Parathyroid adenoma (tissue), 2 donors: ENCODE results near the gene RBBP9.

ENCODE experiments used
- H2AFZ ChIP-seq: fragments of 300-600 bp; sonication (generic); one replicate; pipeline ENCODE4 v1.7.0; 2017; ENCODE audit warnings: antibody characterized with exemption, mild to moderate bottlenecking
- H3K27ac ChIP-seq: fragments of 300-600 bp; sonication (generic); one replicate; pipeline ENCODE4 v1.7.0; 2017
- H3K27me3 ChIP-seq: fragments of 300-600 bp; sonication (generic); one replicate; pipeline ENCODE4 v1.7.0; 2017; ENCODE audit warnings: low read length; ENCODE audit not compliant: control insufficient read depth, insufficient read depth
- H3K36me3 ChIP-seq: fragments of 300-600 bp; sonication (generic); one replicate; pipeline ENCODE4 v1.7.0; 2017; ENCODE audit warnings: low read length; ENCODE audit not compliant: control insufficient read depth, insufficient read depth
- H3K4me1 ChIP-seq: fragments of 300-600 bp; sonication (generic); one replicate; pipeline ENCODE4 v1.7.0; 2017; ENCODE audit warnings: control low read depth
- H3K4me2 ChIP-seq: fragments of 300-600 bp; sonication (generic); one replicate; pipeline ENCODE4 v1.7.0; 2017; ENCODE audit warnings: low read length
- H3K4me3 ChIP-seq: fragments of 300-600 bp; sonication (generic); one replicate; pipeline ENCODE4 v1.7.0; 2017; ENCODE audit warnings: low read depth, low read length
- H3K79me2 ChIP-seq: fragments of 300-600 bp; sonication (generic); one replicate; pipeline ENCODE4 v1.7.0; 2017; ENCODE audit warnings: control low read depth
- H3K9ac ChIP-seq: fragments of 300-600 bp; sonication (generic); one replicate; pipeline ENCODE4 v1.7.0; 2017; ENCODE audit warnings: mild to moderate bottlenecking
- H3K9me3 ChIP-seq: fragments of 300-600 bp; sonication (generic); one replicate; pipeline ENCODE4 v1.7.0; 2017; ENCODE audit warnings: low read length; ENCODE audit not compliant: control insufficient read depth
- TF ChIP-seq, protein P1 (sequence below): fragments of 300-600 bp; sonication (generic); IDR thresholded peaks from one replicate; pipeline ENCODE4 v1.7.0; 2017; ENCODE audit warnings: antibody characterized with exemption, mild to moderate bottlenecking
- donor health status: primary hyperparathyroidism.

RBBP9 gene

GRCh38 chr20:18466894-18467730, 29.9 kb downstream of the RBBP9 start, which contains the start of the genes DZANK1 and POLR3F:
DZANK1 (minus strand) TSS chr20:18467030; CDS start chr20:18465358, 1,672 bp downstream.
POLR3F (plus strand) TSS chr20:18467390; CDS start chr20:18467507, 117 bp downstream.
- Histone ChIP-seq H3K27ac (peak within 1 kb of the TSS; percentile 83), H3K9me3 (no peaks in the 10 kb centered on the region), H3K4me2 (peak within 1 kb of the TSS; percentile 89), H3K27me3 (no peaks in the 10 kb centered on the region), H3K9ac (peak within 1 kb of the TSS; percentile 48), H3K4me3 (peak within 1 kb of the TSS; percentile 91), H3K36me3 (no peaks in the 10 kb centered on the region), H2AFZ (peak within 1 kb of the TSS; percentile 92), H3K79me2 (peaks cover 8% of the 10 kb centered on the region), H3K4me1 (no peaks in the 10 kb centered on the region)
- TF ChIP-seq, protein P1, sequence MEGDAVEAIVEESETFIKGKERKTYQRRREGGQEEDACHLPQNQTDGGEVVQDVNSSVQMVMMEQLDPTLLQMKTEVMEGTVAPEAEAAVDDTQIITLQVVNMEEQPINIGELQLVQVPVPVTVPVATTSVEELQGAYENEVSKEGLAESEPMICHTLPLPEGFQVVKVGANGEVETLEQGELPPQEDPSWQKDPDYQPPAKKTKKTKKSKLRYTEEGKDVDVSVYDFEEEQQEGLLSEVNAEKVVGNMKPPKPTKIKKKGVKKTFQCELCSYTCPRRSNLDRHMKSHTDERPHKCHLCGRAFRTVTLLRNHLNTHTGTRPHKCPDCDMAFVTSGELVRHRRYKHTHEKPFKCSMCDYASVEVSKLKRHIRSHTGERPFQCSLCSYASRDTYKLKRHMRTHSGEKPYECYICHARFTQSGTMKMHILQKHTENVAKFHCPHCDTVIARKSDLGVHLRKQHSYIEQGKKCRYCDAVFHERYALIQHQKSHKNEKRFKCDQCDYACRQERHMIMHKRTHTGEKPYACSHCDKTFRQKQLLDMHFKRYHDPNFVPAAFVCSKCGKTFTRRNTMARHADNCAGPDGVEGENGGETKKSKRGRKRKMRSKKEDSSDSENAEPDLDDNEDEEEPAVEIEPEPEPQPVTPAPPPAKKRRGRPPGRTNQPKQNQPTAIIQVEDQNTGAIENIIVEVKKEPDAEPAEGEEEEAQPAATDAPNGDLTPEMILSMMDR, result no peak

GRCh38 chr20:18466574-18466893, 30.5 kb downstream of the RBBP9 start:
- H3K9me3 ChIP-seq, result no peaks in the 10 kb centered on the region
- H3K27ac ChIP-seq, result peak overlapping the region; percentile 83

GRCh38 chr20:18465536-18466200, 31.4 kb downstream of the RBBP9 start:
- TF ChIP-seq, protein P1, result no peak
- peaks cover 8% of the 10 kb centered on the region for H3K79me2 ChIP-seq
- H3K27ac ChIP-seq, result no peak overlapping the region
- H3K27me3 ChIP-seq, result no peaks in the 10 kb centered on the region
- peak overlapping the region; percentile 89 for H3K4me2 ChIP-seq
- H3K36me3 ChIP-seq, result no peaks in the 10 kb centered on the region
- H3K4me3 ChIP-seq, result no peak overlapping the region
- no peaks in the 10 kb centered on the region for H3K4me1 ChIP-seq
- no peak overlapping the region for H3K9ac ChIP-seq
- H3K9me3 ChIP-seq, result no peaks in the 10 kb centered on the region
- H2AFZ ChIP-seq, result peak overlapping the region; percentile 92

More at GRCh38 chr20:18466574-18466893, 30.5 kb downstream of the RBBP9 start:
- no peaks in the 10 kb centered on the region for H3K36me3 ChIP-seq
- H3K27me3 ChIP-seq, result no peaks in the 10 kb centered on the region
- TF ChIP-seq, protein P1, result no peak
- H3K9ac ChIP-seq, result no peak overlapping the region
- H3K4me3 ChIP-seq, result peak overlapping the region; percentile 91
- no peaks in the 10 kb centered on the region for H3K4me1 ChIP-seq
- H3K79me2 ChIP-seq, result peaks cover 8% of the 10 kb centered on the region
- peak overlapping the region; percentile 92 for H2AFZ ChIP-seq
- peak overlapping the region; percentile 89 for H3K4me2 ChIP-seq

GRCh38 chr20:18456600-18456999, 40.4 kb downstream of the RBBP9 start:
- H3K4me2 ChIP-seq, result no peak overlapping the region
- no peak overlapping the region for H3K9ac ChIP-seq
- no peaks in the 10 kb centered on the region for H3K79me2 ChIP-seq
- H3K36me3 ChIP-seq, result no peaks in the 10 kb centered on the region
- H3K4me3 ChIP-seq, result no peak overlapping the region
- TF ChIP-seq, protein P1, result no peak
- H3K27me3 ChIP-seq, result no peaks in the 10 kb centered on the region
- H3K4me1 ChIP-seq, result no peaks in the 10 kb centered on the region
- H3K27ac ChIP-seq, result no peak overlapping the region
- H2AFZ ChIP-seq, result no peak overlapping the region
- no peaks in the 10 kb centered on the region for H3K9me3 ChIP-seq
